Fibroblast of lung (primary cell): Measurements from ENCODE around the gene SOWAHD. TPM values are rescaled to one million over a fixed set of nuclear protein-coding genes. Genes with fewer than 3 reads are reported as not detected.

Experiments used
- DNase-seq, 2 donors: peaks; one replicate each; pipeline versions ENCODE4 v3.0.0 to v3.0.0-alpha.2; 2010; ENCODE audit warnings: low read depth in 2 of 2
- H2AFZ ChIP-seq: 2 replicates; pipeline ENCODE4 v1.5.1; 2012; ENCODE audit warnings: low read length, control low read depth, inconsistent platforms
- H3K27ac ChIP-seq: 2 replicates; pipeline ENCODE4 v1.5.1; 2011; ENCODE audit warnings: low read length, control low read depth; ENCODE audit not compliant: insufficient read depth
- H3K27me3 ChIP-seq: 2 replicates; pipeline ENCODE4 v1.5.1; 2011; ENCODE audit warnings: mild to moderate bottlenecking, low read length; ENCODE audit not compliant: control insufficient read depth, insufficient read depth
- H3K36me3 ChIP-seq: 2 replicates; pipeline ENCODE4 v1.5.1; 2011; ENCODE audit warnings: low read length; ENCODE audit not compliant: control insufficient read depth, insufficient read depth
- H3K4me1 ChIP-seq: 2 replicates; pipeline ENCODE4 v1.5.1; 2011; ENCODE audit warnings: low read length; ENCODE audit not compliant: control insufficient read depth, insufficient read depth; ENCODE audit errors: extremely low read depth
- H3K4me2 ChIP-seq: 2 replicates; pipeline ENCODE4 v1.5.1; 2011; ENCODE audit warnings: low read length, control low read depth; ENCODE audit not compliant: insufficient read depth; ENCODE audit errors: extremely low read depth
- H3K4me3 ChIP-seq, 4 experiments: fragments of 200-600 bp in 1 of 4; sonication (generic) in 1 of 4; replicated peaks in 1 of 4; 2 replicates each; pipeline ENCODE4 v1.5.1; 2011 to 2016; ENCODE audit warnings: low read length in 4 of 4, low read depth in 3 of 4, mild to moderate bottlenecking in 3 of 4, control low read depth in 2 of 4, inconsistent platforms in 1 of 4, mixed read lengths in 1 of 4; ENCODE audit not compliant: insufficient read depth in 1 of 4; ENCODE audit errors: control extremely low read depth in 1 of 4
- H3K79me2 ChIP-seq: 2 replicates; pipeline ENCODE4 v1.5.1; 2012; ENCODE audit warnings: mild to moderate bottlenecking, low read length, inconsistent platforms; ENCODE audit not compliant: control insufficient read depth, insufficient read depth
- H3K9ac ChIP-seq: 2 replicates; pipeline ENCODE4 v1.5.1; 2011; ENCODE audit warnings: mild to moderate bottlenecking, low read length, control low read depth; ENCODE audit not compliant: insufficient read depth
- H3K9me3 ChIP-seq: 2 replicates; pipeline ENCODE4 v1.5.1; 2012; ENCODE audit warnings: low read depth, low read length; ENCODE audit not compliant: control insufficient read depth, insufficient read depth
- H4K20me1 ChIP-seq: 2 replicates; pipeline ENCODE4 v1.5.1; 2011; ENCODE audit warnings: low read length; ENCODE audit not compliant: control insufficient read depth, insufficient read depth; ENCODE audit errors: extremely low read depth
- EZH2 ChIP-seq: IDR thresholded peaks from 2 replicates; pipeline ENCODE4 v1.5.1; 2012; ENCODE audit warnings: low read length, control low read depth, mild to moderate bottlenecking; ENCODE audit errors: missing control alignments
- polyA plus RNA-seq, 2 donors: library from polyadenylated mRNA; depleted of rRNA in 1 of 2; stranded (reverse) in 1 of 2; unstranded in 1 of 2; fragments of >200 nt; gene quantifications; 2 replicates each; pipeline ENCODE4 v1.2.1, GENCODE V29; 2011 to 2012; ENCODE audit warnings: missing spikeins in 1 of 2
- total RNA-seq: library from RNA; depleted of rRNA; stranded (reverse); fragments of >200 nt; gene quantifications from 2 replicates; pipeline ENCODE4 v1.2.1, GENCODE V29; 2014
- TF ChIP-seq, protein P1 (sequence below), 2 donors: IDR thresholded peaks in 1 of 2; conservative IDR thresholded peaks in 1 of 2; 1 replicate in 1 of 2; 2 replicates in 1 of 2; pipeline ENCODE4 v1.5.1; 2011 to 2012; ENCODE audit warnings: low read length in 2 of 2, control low read depth in 1 of 2, inconsistent platforms in 1 of 2, low read depth in 1 of 2, mild to moderate bottlenecking in 1 of 2

Gene SOWAHD
- total and polyA plus RNA-seq, 2 donors (not counting 1 experiment from before 2014, with no cell fraction given), result 0.15 to 0.83 TPM

DNA sequence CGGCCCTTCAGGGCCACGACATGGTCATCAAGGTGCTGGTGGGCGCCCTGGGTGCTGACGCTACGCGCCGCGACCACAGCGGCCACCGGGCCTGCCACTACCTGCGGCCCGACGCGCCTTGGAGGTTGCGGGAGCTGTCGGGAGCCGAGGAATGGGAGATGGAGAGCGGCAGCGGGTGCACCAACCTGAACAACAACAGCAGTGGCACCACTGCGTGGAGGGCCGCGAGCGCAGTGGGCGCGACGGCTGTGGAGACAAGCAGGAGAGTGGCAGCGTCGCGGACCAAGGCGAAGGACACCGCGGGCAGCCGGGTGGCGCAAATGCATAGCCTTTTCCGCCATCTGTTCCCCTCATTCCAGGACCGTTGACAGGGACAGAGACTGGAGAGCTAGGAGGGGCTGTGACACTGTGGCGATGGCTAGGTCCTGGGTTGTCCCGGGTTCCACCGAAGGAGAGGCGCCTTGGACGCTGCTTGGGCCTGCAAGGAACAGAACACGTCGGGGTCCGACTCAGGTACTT lies 919 bp downstream of the SOWAHD start:
- DNase-seq, result no peak
- Histone ChIP-seq H2AFZ (no peak overlapping the region), H3K27ac (no peak overlapping the region), H3K9me3 (no peaks in the 10 kb centered on the region), H3K36me3 (no peaks in the 10 kb centered on the region), H3K9ac (no peak overlapping the region), H3K27me3 (no peaks in the 10 kb centered on the region), H4K20me1 (no peaks in the 10 kb centered on the region), H3K4me2 (no peak overlapping the region), H3K4me1 (no peaks in the 10 kb centered on the region), H3K79me2 (no peaks in the 10 kb centered on the region), H3K4me3 (no peak overlapping the region)
- TF ChIP-seq, protein P1, sequence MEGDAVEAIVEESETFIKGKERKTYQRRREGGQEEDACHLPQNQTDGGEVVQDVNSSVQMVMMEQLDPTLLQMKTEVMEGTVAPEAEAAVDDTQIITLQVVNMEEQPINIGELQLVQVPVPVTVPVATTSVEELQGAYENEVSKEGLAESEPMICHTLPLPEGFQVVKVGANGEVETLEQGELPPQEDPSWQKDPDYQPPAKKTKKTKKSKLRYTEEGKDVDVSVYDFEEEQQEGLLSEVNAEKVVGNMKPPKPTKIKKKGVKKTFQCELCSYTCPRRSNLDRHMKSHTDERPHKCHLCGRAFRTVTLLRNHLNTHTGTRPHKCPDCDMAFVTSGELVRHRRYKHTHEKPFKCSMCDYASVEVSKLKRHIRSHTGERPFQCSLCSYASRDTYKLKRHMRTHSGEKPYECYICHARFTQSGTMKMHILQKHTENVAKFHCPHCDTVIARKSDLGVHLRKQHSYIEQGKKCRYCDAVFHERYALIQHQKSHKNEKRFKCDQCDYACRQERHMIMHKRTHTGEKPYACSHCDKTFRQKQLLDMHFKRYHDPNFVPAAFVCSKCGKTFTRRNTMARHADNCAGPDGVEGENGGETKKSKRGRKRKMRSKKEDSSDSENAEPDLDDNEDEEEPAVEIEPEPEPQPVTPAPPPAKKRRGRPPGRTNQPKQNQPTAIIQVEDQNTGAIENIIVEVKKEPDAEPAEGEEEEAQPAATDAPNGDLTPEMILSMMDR (conservative IDR thresholded peaks at IDR 0.05 in 1 of 2, IDR thresholded peaks at IDR 0.05 in 1 of 2; ENCODE audit: low read depth in 1 of 2, low read length in 2 of 2), result no peak
- TF ChIP-seq EZH2, result no peak

- TF ChIP-seq, protein P1 (conservative IDR thresholded peaks at IDR 0.05 in 1 of 2, IDR thresholded peaks at IDR 0.05 in 1 of 2; ENCODE audit: low read depth in 1 of 2, low read length in 2 of 2), result no peak
- no peak for TF ChIP-seq EZH2
- Histone ChIP-seq H3K27me3 (no peaks in the 10 kb centered on the region), H4K20me1 (no peaks in the 10 kb centered on the region), H3K79me2 (no peaks in the 10 kb centered on the region), H3K4me1 (no peaks in the 10 kb centered on the region), H3K9ac (no peak overlapping the region), H3K4me2 (no peak overlapping the region), H2AFZ (no peak overlapping the region), H3K27ac (no peak overlapping the region), H3K9me3 (no peaks in the 10 kb centered on the region), H3K4me3 (no peak overlapping the region), H3K36me3 (no peaks in the 10 kb centered on the region)
- no peak for DNase-seq
These were observed 1.9 kb downstream of the SOWAHD start for GRCh38 chrX:119760026-119760877.

- TF ChIP-seq EZH2, result no peak
- TF ChIP-seq, protein P1 (conservative IDR thresholded peaks at IDR 0.05 in 1 of 2, IDR thresholded peaks at IDR 0.05 in 1 of 2; ENCODE audit: low read depth in 1 of 2, low read length in 2 of 2), result no peak
- Histone ChIP-seq H3K4me1 (no peaks in the 10 kb centered on the region), H2AFZ (no peak overlapping the region), H3K4me2 (no peak overlapping the region), H3K4me3 (no peak overlapping the region), H3K27ac (no peak overlapping the region), H3K36me3 (no peaks in the 10 kb centered on the region), H3K27me3 (no peaks in the 10 kb centered on the region), H3K9me3 (no peaks in the 10 kb centered on the region), H3K9ac (no peak overlapping the region), H4K20me1 (no peaks in the 10 kb centered on the region), H3K79me2 (no peaks in the 10 kb centered on the region)
- DNase-seq, result peak in 1 of 2 donors; percentile 50
These were observed 4.3 kb downstream of the SOWAHD start for GRCh38 chrX:119762718-119763117.
